ENCODE data around the gene IQCH.

- no peak for TF ChIP-seq CTCF (IDR thresholded peaks at IDR 0.05)
- no peak for TF ChIP-seq POLR2AphosphoS5 (IDR thresholded peaks at IDR 0.05)
- no peak for TF ChIP-seq POLR2A (IDR thresholded peaks at IDR 0.05)
Measured at GRCh38 chr15:67381416-67382045, 126.9 kb downstream of the IQCH start.
